Measurements from ENCODE around the gene GLRX3.
A peak's percentile ranks its signal among the peaks of the same experiment; 100 is the strongest.
"Not testable (repeated sequence)": the region's sequence is repeated elsewhere in the genome, so short reads cannot be mapped to it uniquely, and the experiment has no call there.

Gene GLRX3

DNA sequence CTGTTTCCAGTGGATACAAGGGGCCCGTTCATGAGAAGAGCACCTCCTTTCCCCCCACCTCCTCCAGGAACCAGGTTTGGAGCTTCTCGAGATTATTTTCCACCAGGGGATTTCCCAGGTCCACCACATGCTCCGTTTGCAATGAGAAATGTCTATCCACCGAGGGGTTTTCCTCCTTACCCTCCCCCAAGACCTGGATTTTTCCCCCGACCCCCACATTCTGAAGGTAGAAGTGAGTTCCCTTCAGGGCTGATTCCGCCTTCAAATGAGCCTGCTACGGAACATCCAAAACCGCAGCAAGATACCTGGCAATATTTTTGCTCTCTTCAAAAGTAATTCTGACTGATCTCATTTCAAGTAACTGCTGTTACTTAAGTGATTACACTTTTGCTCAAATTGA, 28.0 kb upstream of the GLRX3 start:
- H2BK5ac ChIP-seq (ENCODE audit: low read depth, low read length, poor library complexity, severe bottlenecking); H2AK5ac ChIP-seq (ENCODE audit: low read length, severe bottlenecking); H3K9ac ChIP-seq (ENCODE audit: low read length); H3K23ac ChIP-seq (ENCODE audit: low read length in 2 of 2); H3K4me2 ChIP-seq (ENCODE audit: low read length, poor library complexity, severe bottlenecking); H4K8ac ChIP-seq (ENCODE audit: low read length); H2BK15ac ChIP-seq (ENCODE audit: low read depth, poor library complexity, severe bottlenecking); H2AFZ ChIP-seq (ENCODE audit: low read depth, low read length); H3K27ac ChIP-seq (ENCODE audit: low read length, poor library complexity, severe bottlenecking); H3K18ac ChIP-seq (ENCODE audit: low read depth in 1 of 2, low read length in 2 of 2); H3K27me3 ChIP-seq (ENCODE audit: control insufficient read depth in 1 of 2, insufficient read depth in 1 of 2, low read length in 2 of 2); H3K4me3 ChIP-seq (ENCODE audit: insufficient read depth in 1 of 2, low read depth in 1 of 2, low read length in 2 of 2); DNase-seq; H3K14ac ChIP-seq (ENCODE audit: low read length in 2 of 2); H4K91ac ChIP-seq (ENCODE audit: low read length); H3K9me3 ChIP-seq (ENCODE audit: control insufficient read depth, low read length); H2BK12ac ChIP-seq (ENCODE audit: low read length in 2 of 2); H3K4ac ChIP-seq (ENCODE audit: low read depth in 1 of 2, low read length in 2 of 2); H3K36me3 ChIP-seq (ENCODE audit: control insufficient read depth in 1 of 2, insufficient read depth in 2 of 2, low read depth in 1 of 2, low read length in 2 of 2); H2BK120ac ChIP-seq (ENCODE audit: low read depth, low read length): not testable (repeated sequence)
- Histone ChIP-seq H3K4me1 (ENCODE audit: control insufficient read depth, insufficient read depth, low read depth, low read length) (peaks cover 11% of the 10 kb centered on the region), H3K79me1 (replicated peaks; ENCODE audit: low read length, poor library complexity, severe bottlenecking) (peaks cover 17% of the 10 kb centered on the region)
- 99% methylated on average over 8 of the region's 8 CpGs for WGBS

DNA sequence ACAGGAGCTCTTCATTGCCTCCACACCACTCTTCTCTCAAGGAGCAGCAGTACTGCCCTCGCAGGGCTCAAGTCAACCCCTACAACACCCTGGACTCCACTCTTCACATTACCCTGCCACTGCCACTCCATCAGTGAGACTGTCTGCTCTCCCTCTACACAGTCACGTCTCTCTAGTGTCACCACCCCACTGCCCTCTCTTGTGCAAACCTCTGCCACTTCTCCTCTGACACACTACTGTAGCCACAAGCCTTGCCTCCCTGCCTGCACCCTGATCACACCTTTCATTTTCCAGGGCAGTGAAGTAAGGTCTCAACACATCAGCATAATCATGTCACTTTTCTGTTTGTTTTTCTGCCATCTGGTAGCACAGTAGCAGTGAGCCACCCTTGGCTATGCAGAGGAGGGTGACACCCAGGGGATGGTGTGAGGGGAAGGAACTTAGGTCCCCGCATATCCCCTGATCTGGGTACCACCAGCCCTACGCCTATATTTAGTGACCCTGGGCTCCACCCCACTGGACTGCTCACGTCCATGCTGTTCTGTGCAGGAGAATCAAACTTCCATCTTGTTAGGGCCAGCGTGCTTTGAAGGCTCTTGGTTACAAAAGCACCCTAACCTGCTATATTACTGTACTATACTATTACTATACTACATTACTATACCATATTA, 27.1 kb upstream of the GLRX3 start:
- H2BK15ac ChIP-seq (ENCODE audit: low read depth, poor library complexity, severe bottlenecking) = no peak overlapping the region
- peak overlapping the region in 1 of 2 experiments; percentile 61 for H2BK12ac ChIP-seq (ENCODE audit: low read length in 2 of 2)
- H2BK120ac ChIP-seq (ENCODE audit: low read depth, low read length) = no peak overlapping the region
- no peaks in the 10 kb centered on the region for H3K9me3 ChIP-seq (ENCODE audit: control insufficient read depth, low read length)
- H2AK5ac ChIP-seq (ENCODE audit: low read length, severe bottlenecking) = peak overlapping the region; percentile 41
- peaks cover 3 to 6% of the 10 kb centered on the region in 2 experiments for H3K36me3 ChIP-seq (ENCODE audit: control insufficient read depth in 1 of 2, insufficient read depth in 2 of 2, low read depth in 1 of 2, low read length in 2 of 2)
- H4K91ac ChIP-seq (ENCODE audit: low read length) = no peak overlapping the region
- H3K4me3 ChIP-seq (ENCODE audit: insufficient read depth in 1 of 2, low read depth in 1 of 2, low read length in 2 of 2) = peak overlapping the region in 1 of 2 experiments; percentile 98
- H3K23ac ChIP-seq (ENCODE audit: low read length in 2 of 2) = no peak overlapping the region
- H2BK5ac ChIP-seq (ENCODE audit: low read depth, low read length, poor library complexity, severe bottlenecking) = no peak overlapping the region
- H3K18ac ChIP-seq (ENCODE audit: low read depth in 1 of 2, low read length in 2 of 2) = no peak overlapping the region
- no peak overlapping the region for H3K4ac ChIP-seq (ENCODE audit: low read depth in 1 of 2, low read length in 2 of 2)
- H3K9ac ChIP-seq (ENCODE audit: low read length) = peak overlapping the region; percentile 97
- H3K4me1 ChIP-seq (ENCODE audit: control insufficient read depth, insufficient read depth, low read depth, low read length) = peaks cover 11% of the 10 kb centered on the region
- DNase-seq = no peak
- WGBS = 65% methylated on average over 6 of the region's 6 CpGs
- no peak overlapping the region for H2AFZ ChIP-seq (ENCODE audit: low read depth, low read length)
- H3K14ac ChIP-seq (ENCODE audit: low read length in 2 of 2) = no peak overlapping the region
- no peak overlapping the region for H3K27ac ChIP-seq (ENCODE audit: low read length, poor library complexity, severe bottlenecking)
- no peaks in the 10 kb centered on the region for H3K27me3 ChIP-seq (ENCODE audit: control insufficient read depth in 1 of 2, insufficient read depth in 1 of 2, low read length in 2 of 2)
- H4K8ac ChIP-seq (ENCODE audit: low read length) = peak overlapping the region; percentile 43
- H3K79me1 ChIP-seq (replicated peaks; ENCODE audit: low read length, poor library complexity, severe bottlenecking) = peaks cover 17% of the 10 kb centered on the region
- H3K4me2 ChIP-seq (ENCODE audit: low read length, poor library complexity, severe bottlenecking) = peak overlapping the region; percentile 99

DNA sequence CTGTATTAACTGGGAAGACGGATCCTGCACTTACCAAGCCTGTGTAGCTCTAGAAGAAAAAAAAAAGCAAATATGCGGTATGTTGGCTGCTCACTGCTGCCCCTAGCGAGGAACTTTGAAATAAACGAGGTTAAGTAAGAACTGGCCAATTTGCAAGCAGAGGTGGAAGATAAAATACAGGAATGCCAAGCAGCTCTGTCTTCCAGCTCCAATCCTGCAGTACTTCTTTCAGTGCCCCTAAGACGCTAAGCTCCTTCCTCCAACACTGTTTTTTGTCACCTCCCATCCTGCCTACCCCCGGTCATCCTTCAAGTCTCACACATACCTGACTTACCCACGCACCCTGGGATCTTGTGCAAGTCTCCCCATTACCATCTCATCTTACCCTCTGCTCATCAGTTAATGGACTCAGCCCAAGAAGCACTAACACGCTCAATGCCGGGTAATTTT, 26.4 kb upstream of the GLRX3 start:
- Histone ChIP-seq H3K4me3 (ENCODE audit: insufficient read depth in 1 of 2, low read depth in 1 of 2, low read length in 2 of 2) (peak overlapping the region; percentile 85 to 98), H2BK5ac (ENCODE audit: low read depth, low read length, poor library complexity, severe bottlenecking) (no peak overlapping the region), H3K36me3 (ENCODE audit: control insufficient read depth in 1 of 2, insufficient read depth in 2 of 2, low read depth in 1 of 2, low read length in 2 of 2) (peaks cover 0 to 4% of the 10 kb centered on the region in 2 experiments), H3K4me1 (ENCODE audit: control insufficient read depth, insufficient read depth, low read depth, low read length) (peaks cover 11% of the 10 kb centered on the region), H2BK120ac (ENCODE audit: low read depth, low read length) (peak overlapping the region; percentile 71), H3K79me1 (replicated peaks; ENCODE audit: low read length, poor library complexity, severe bottlenecking) (peaks cover 17% of the 10 kb centered on the region), H2AFZ (ENCODE audit: low read depth, low read length) (peak overlapping the region; percentile 97), H3K4me2 (ENCODE audit: low read length, poor library complexity, severe bottlenecking) (peak overlapping the region; percentile 99), H3K4ac (ENCODE audit: low read depth in 1 of 2, low read length in 2 of 2) (peak overlapping the region; percentile 83), H3K9me3 (ENCODE audit: control insufficient read depth, low read length) (no peaks in the 10 kb centered on the region), H4K8ac (ENCODE audit: low read length) (peak overlapping the region; percentile 51), H3K27ac (ENCODE audit: low read length, poor library complexity, severe bottlenecking) (peak overlapping the region; percentile 69), H3K9ac (ENCODE audit: low read length) (peak overlapping the region; percentile 97), H2BK15ac (ENCODE audit: low read depth, poor library complexity, severe bottlenecking) (peak overlapping the region; percentile 74), H3K23ac (ENCODE audit: low read length in 2 of 2) (peak overlapping the region in 1 of 2 experiments; percentile 87), H2AK5ac (ENCODE audit: low read length, severe bottlenecking) (peak overlapping the region; percentile 35), H3K18ac (ENCODE audit: low read depth in 1 of 2, low read length in 2 of 2) (peak overlapping the region; percentile 80 to 95), H4K91ac (ENCODE audit: low read length) (peak overlapping the region; percentile 84), H2BK12ac (ENCODE audit: low read length in 2 of 2) (peak overlapping the region in 1 of 2 experiments; percentile 80), H3K27me3 (ENCODE audit: control insufficient read depth in 1 of 2, insufficient read depth in 1 of 2, low read length in 2 of 2) (no peaks in the 10 kb centered on the region), H3K14ac (ENCODE audit: low read length in 2 of 2) (peak overlapping the region in 1 of 2 experiments; percentile 91)
- WGBS = 1% methylated on average over 9 of the region's 9 CpGs
- DNase-seq = peak; percentile 87

DNA sequence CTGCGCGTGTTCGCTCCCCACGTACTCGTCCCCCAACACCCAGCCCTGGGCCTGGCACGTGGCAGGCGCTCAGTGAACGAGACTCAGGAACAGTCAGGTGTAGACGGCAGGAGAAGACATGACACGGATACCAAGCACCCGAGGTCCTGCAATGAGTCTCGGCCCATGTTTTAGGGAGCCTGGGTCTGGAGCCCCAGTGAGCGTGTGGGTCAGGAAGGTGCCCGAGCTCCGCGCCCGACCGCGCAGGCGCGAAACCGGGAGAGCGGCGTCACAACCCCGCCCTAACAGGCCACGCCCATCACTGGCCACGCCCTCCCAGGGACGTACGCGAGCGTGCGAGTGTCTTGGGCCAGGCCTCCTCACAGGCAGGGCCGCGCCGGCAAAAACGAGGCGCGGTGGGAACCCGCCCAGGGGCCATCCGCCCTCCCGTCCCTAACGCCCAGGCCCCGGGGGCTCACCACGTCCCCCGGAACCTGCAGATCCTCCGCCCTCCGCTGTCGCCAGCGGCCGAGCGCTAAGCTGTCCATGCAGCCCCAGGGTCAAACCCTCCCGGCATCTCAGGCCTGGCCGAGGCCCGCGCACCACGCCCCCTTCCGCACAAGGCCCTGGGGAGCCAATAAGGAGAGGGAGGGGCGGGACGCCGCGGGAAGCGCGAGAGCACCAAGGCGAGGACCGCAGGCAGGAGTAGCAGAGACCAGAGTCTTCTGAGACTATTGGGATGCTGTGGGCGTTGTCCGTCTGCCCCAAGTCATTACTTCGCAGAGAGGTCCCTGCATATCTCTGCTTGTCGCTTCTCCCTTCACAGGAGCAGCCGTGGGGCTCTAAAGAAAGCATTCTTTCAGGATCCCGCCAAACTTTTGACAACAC, 25.7 kb upstream of the GLRX3 start, which contains the start of gene C10orf143:
TSS of gene C10orf143 (minus strand) at position 585 of the 867 bp plus-strand sequence. CDS start at position 527, 58 bp downstream.
- peak within 1 kb of the TSS; percentile 35 for H2AK5ac ChIP-seq (ENCODE audit: low read length, severe bottlenecking)
- H3K18ac ChIP-seq (ENCODE audit: low read depth in 1 of 2, low read length in 2 of 2) = peak within 1 kb of the TSS; percentile 85 to 95
- H4K8ac ChIP-seq (ENCODE audit: low read length) = peak within 1 kb of the TSS; percentile 89
- peak within 1 kb of the TSS; percentile 84 for H4K91ac ChIP-seq (ENCODE audit: low read length)
- DNase-seq = peak; percentile 99
- under 1% methylated on average over 58 of the region's 71 CpGs for WGBS
- peak within 1 kb of the TSS; percentile 85 to 98 for H3K4me3 ChIP-seq (ENCODE audit: insufficient read depth in 1 of 2, low read depth in 1 of 2, low read length in 2 of 2)
- H3K4me1 ChIP-seq (ENCODE audit: control insufficient read depth, insufficient read depth, low read depth, low read length) = peaks cover 11% of the 10 kb centered on the region
- H3K4me2 ChIP-seq (ENCODE audit: low read length, poor library complexity, severe bottlenecking) = peak within 1 kb of the TSS; percentile 99
- peak within 1 kb of the TSS in 1 of 2 experiments; percentile 91 for H3K14ac ChIP-seq (ENCODE audit: low read length in 2 of 2)
- H3K27me3 ChIP-seq (ENCODE audit: control insufficient read depth in 1 of 2, insufficient read depth in 1 of 2, low read length in 2 of 2) = no peaks in the 10 kb centered on the region
- peak within 1 kb of the TSS; percentile 81 for H2BK5ac ChIP-seq (ENCODE audit: low read depth, low read length, poor library complexity, severe bottlenecking)
- peaks cover 0 to 4% of the 10 kb centered on the region in 2 experiments for H3K36me3 ChIP-seq (ENCODE audit: control insufficient read depth in 1 of 2, insufficient read depth in 2 of 2, low read depth in 1 of 2, low read length in 2 of 2)
- H2BK12ac ChIP-seq (ENCODE audit: low read length in 2 of 2) = peak within 1 kb of the TSS in 1 of 2 experiments; percentile 80
- H3K9ac ChIP-seq (ENCODE audit: low read length) = peak within 1 kb of the TSS; percentile 97
- peak within 1 kb of the TSS in 1 of 2 experiments; percentile 87 for H3K23ac ChIP-seq (ENCODE audit: low read length in 2 of 2)
- H3K4ac ChIP-seq (ENCODE audit: low read depth in 1 of 2, low read length in 2 of 2) = peak within 1 kb of the TSS; percentile 83
- H2AFZ ChIP-seq (ENCODE audit: low read depth, low read length) = peak within 1 kb of the TSS; percentile 97
- peak within 1 kb of the TSS; percentile 70 for H3K27ac ChIP-seq (ENCODE audit: low read length, poor library complexity, severe bottlenecking)
- H2BK15ac ChIP-seq (ENCODE audit: low read depth, poor library complexity, severe bottlenecking) = peak within 1 kb of the TSS; percentile 97
- peaks cover 17% of the 10 kb centered on the region for H3K79me1 ChIP-seq (replicated peaks; ENCODE audit: low read length, poor library complexity, severe bottlenecking)
- no peaks in the 10 kb centered on the region for H3K9me3 ChIP-seq (ENCODE audit: control insufficient read depth, low read length)
- peak within 1 kb of the TSS; percentile 71 for H2BK120ac ChIP-seq (ENCODE audit: low read depth, low read length)
